ENCODE measurements around the gene RASGRP3. TPM values are rescaled to one million over a fixed set of nuclear protein-coding genes. Genes with fewer than 3 reads are reported as not detected.

RASGRP3 gene
- polyA plus RNA-seq, 1 donor = 29.9 TPM

- DNase-seq (ENCODE audit: low read depth) = peak; percentile 38
These were observed 45.4 kb downstream of the RASGRP3 start for GRCh38 chr2:33521791-33522281.

DNA sequence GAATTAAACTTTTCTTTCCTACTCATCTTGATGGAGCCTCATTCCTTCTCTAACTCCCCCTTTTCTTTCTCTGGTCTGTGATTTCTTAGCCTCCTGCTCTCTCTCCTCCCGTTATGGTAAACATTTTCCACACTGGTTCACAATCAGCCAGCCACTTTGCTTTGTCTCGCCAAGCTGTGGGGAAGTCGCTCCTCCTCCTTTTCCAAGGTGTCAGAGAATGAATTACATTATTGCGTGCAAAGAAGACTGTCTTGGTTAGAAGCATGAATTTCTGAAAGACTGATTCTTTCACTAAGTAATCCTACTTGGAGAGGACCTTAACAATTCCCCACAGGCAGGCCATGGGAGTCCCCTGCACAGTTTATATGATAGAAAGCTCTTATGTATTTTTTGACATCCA lies 46.1 kb downstream of the RASGRP3 start:
- no peak for DNase-seq (ENCODE audit: low read depth)

- no peak for DNase-seq (ENCODE audit: low read depth)
These were observed 49.2 kb downstream of the RASGRP3 start for GRCh38 chr2:33525666-33526065.

GRCh38 chr2:33526132-33526531 lies 49.7 kb downstream of the RASGRP3 start:
- DNase-seq (ENCODE audit: low read depth) = no peak

DNA sequence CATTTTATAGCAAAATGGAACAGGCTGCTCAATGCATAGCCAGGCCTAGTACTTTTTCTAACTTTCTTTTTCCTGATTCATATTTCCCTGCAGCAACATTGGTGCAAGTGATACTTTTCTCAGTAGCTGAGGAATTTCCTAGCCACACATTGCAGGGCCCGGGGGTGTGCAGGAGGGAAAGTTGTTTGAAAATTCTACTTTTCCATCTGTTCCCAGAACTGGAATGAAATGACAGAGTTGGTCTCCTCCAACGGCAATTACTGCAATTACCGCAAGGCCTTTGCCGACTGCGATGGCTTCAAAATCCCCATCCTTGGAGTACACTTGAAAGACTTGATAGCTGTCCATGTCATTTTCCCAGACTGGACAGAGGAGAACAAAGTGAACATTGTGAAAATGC lies 50.5 kb downstream of the RASGRP3 start:
- DNase-seq (ENCODE audit: low read depth) = no peak

- DNase-seq (ENCODE audit: low read depth) = no peak
These were observed 52.0 kb downstream of the RASGRP3 start for GRCh38 chr2:33528441-33528950.

DNA sequence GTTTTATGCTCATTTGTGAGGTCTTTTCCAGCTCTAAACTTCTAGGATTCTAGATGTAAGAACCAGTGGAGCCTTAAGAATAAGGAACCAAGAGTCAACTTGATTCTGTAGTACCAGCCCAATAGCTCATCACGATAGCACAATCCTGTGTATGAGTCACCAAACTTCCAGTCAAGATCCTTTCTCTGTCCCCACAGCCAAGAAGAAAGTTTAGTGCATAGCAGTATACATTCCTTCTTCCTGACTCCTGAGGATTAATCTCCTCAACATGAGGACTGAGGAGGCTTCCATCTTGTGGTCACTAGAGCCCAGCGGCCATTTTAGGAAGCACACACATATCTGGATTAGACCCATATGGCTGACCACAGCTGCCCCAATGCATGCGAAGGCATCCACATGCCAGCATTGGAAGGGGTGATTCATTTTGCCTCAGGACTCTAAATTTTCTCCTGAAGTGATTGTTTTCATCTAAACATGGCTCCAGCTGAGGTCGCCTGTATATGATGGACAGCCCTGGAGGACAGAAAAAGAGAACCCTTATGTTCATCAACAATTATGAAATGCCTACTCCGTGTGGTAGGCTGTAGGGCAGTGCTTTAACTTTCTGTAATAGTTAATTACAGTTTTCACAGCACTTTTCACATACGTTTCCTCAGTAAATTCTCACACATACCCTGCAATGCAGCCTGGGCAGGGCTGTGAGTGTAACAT lies 53.5 kb downstream of the RASGRP3 start:
- no peak for DNase-seq (ENCODE audit: low read depth)

GRCh38 chr2:33530690-33531548 lies 54.5 kb downstream of the RASGRP3 start:
- no peak for DNase-seq (ENCODE audit: low read depth)

DNA sequence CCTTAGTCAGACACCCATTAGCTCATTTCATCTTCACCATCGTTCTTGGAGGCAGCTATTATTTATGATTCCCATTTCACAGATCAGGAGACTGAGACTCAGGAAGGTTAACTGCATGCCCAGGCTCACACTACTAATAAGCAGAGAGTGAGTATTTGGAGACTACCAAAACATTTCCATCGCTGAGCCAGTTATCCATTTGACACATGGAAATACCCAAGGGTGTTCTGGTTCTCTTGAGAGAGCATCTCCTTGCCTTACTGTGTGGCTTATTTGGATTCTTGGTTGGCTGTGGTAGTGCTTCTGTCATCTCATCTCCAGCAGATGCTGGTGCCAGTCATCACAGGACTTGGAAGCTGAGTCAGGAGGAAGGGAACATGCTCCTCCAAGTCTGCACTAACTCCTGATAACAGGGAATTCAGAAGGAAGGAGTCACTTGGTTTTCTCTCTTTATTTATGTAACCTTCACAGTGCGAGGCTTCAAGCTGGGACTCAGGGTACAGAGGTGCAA lies 55.2 kb downstream of the RASGRP3 start:
- DNase-seq (ENCODE audit: low read depth) = no peak

- no peak for DNase-seq (ENCODE audit: low read depth)
These were observed 55.7 kb downstream of the RASGRP3 start for GRCh38 chr2:33532146-33532545.

GRCh38 chr2:33532966-33533365 lies 56.5 kb downstream of the RASGRP3 start:
- no peak for DNase-seq (ENCODE audit: low read depth)

- DNase-seq (ENCODE audit: low read depth) = no peak
These were observed 59.0 kb downstream of the RASGRP3 start for GRCh38 chr2:33535421-33535820.

- no peak for DNase-seq (ENCODE audit: low read depth)
These were observed 64.8 kb downstream of the RASGRP3 start for GRCh38 chr2:33541243-33541642.

DNA sequence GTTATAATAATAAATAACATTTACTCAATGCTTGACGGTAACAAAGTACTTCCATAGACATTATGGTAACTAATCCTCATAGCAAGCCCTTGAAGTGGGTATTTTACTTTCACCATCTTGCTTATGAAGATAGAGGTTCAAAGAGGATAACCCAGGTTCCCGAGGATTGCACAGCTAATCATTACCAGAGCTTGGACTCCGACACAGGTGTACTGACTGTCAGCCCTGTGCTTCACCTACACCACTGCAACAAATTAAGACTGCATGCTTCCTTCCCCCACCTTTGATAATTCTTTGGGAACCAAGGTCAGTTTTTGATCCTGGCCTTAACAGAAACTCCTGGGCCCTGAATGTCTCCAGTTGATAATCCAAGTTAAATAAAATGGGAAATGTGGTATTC lies 73.8 kb downstream of the RASGRP3 start:
- no peak for DNase-seq (ENCODE audit: low read depth)

DNA sequence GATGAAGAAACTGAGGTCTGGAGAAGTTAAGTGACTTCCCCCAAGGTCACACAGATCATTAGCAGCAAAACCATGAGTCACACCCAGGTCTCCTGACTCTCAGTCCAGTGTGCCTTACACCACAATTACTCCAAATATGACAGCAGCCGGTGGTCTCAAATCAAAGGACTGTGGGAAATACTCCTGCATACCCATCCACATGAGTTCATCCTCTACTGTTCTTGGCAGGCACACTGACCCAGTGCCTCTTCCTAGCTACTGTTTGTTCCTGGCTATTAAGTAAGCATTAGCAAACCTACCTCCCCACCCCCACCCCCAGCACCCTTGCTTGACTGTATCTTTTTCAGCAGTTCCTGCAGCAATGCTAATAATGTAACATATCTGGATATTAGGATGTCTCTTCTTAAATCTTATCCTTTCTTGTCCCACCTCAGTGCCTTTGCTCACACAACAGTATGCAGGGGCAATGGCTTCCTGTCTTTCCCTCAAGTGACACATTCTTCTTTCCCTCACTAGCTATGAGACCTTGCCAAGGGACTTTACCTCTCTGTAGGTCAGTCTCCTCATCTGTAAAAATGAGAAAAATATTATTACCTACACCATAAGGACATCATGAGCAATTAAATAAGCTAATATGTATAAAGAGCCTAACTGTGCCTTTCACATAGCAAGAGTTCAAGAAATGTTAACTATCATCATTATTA lies 76.5 kb downstream of the RASGRP3 start:
- DNase-seq (ENCODE audit: low read depth) = no peak

DNA sequence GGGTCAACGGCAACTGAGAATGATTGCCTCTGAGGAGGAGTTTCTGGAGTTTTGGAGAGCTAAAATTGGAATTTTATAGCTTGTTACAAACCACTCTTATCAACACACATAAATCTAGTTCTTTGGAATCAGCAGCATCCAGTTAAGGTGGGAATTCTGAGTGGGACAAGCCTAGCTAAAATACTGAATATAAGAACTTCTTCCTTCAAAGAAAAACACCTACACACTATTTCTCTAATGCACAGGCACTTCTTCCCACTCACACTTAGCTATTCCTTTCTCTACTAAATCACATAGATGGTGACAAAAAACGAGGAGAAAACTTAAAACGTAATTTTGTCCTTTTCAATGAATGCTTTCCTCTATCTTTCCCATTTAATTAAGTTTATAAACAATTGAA lies 79.2 kb downstream of the RASGRP3 start:
- DNase-seq (ENCODE audit: low read depth) = no peak

- no peak for DNase-seq (ENCODE audit: low read depth)
These were observed 82.9 kb downstream of the RASGRP3 start for GRCh38 chr2:33559328-33559727.

GRCh38 chr2:33560017-33560416 lies 83.6 kb downstream of the RASGRP3 start:
- no peak for DNase-seq (ENCODE audit: low read depth)

DNA sequence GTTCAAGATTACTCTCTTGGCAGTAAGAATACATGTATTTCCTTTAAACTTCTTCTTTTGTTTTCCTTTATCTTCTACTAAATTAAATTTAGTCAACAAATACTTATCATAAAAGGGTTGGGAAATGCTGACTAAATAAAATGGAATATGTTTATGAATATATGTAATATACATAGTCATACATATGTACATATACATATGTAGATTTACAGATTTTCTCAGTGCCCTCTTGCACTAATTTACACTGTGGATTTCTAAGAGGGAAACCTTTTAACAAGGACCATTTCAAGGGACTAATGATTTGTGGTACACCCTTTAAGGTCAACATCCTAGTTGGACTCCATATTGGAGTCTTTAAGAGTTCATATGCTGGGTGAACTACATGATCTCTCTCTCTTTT lies 85.4 kb downstream of the RASGRP3 start:
- no peak for DNase-seq (ENCODE audit: low read depth)

GRCh38 chr2:33570681-33571080 lies 94.2 kb downstream of the RASGRP3 start:
- no peak for DNase-seq (ENCODE audit: low read depth)

GRCh38 chr2:33573657-33574056 lies 97.2 kb downstream of the RASGRP3 start:
- no peak for DNase-seq (ENCODE audit: low read depth)

GRCh38 chr2:33577084-33577483 lies 100.6 kb downstream of the RASGRP3 start:
- DNase-seq (ENCODE audit: low read depth) = no peak
